GM12874 (cell line): ENCODE measurements around the gene MOCS3.

ENCODE experiments used
- CTCF ChIP-seq: IDR thresholded peaks from 2 replicates; pipeline ENCODE4 v1.5.1; 2011; ENCODE audit warnings: low read depth, mild to moderate bottlenecking, control low read depth, low read length, moderate library complexity; ENCODE audit not compliant: insufficient read depth

Gene MOCS3

GRCh38 chr20:50916934-50917333, 41.7 kb upstream of the MOCS3 start:
- TF ChIP-seq CTCF: no peak

- no peak for TF ChIP-seq CTCF
Observed at GRCh38 chr20:50918403-50918802, 40.2 kb upstream of the MOCS3 start.

- no peak for TF ChIP-seq CTCF
Observed at GRCh38 chr20:50919567-50919966, 39.1 kb upstream of the MOCS3 start.

- TF ChIP-seq CTCF: no peak
Observed at GRCh38 chr20:50920997-50921396, 37.6 kb upstream of the MOCS3 start.

GRCh38 chr20:50921803-50922501, 36.7 kb upstream of the MOCS3 start:
- TF ChIP-seq CTCF: no peak

GRCh38 chr20:50924261-50924920, 34.2 kb upstream of the MOCS3 start:
- no peak for TF ChIP-seq CTCF

- no peak for TF ChIP-seq CTCF
Observed at GRCh38 chr20:50926530-50926929, 32.1 kb upstream of the MOCS3 start.
